Measurements from ENCODE around the gene FAM174C.

DNA sequence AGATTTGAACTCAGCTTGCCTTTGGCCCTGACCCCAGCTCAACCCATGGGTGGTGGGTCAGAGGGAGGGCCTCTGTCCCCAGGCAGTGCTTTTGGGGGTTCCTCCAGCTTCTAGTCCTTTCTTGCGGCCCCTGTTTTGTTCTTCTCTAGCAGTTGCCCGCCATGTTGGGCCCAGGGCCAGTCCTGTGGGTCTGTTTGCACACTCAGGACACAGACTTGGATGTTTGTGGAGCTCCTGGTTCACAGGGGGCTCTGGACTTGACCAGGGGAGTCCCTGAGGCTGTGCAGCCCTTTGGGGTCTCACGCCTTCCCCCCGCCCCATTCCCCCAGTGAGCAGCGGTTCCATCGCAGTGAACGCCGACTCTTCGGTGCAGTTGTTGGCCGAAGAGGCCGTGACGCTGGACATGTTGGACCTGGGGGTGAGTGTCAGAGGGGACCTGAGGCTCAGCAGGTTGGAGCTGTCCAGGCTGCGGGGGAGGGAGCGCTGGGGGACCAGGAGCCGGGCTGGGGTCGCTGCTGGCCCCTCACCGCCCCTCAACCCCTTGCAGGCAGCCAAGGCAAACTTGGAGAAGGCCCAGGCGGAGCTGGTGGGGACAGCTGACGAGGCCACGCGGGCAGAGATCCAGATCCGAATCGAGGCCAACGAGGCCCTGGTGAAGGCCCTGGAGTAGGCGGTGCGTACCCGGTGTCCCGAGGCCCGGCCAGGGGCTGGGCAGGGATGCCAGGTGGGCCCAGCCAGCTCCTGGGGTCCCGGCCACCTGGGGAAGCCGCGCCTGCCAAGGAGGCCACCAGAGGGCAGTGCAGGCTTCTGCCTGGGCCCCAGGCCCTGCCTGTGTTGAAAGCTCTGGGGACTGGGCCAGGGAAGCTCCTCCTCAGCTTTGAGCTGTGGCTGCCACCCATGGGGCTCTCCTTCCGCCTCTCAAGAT, 31.3 kb upstream of the FAM174C start:
- TF ChIP-seq, protein P1, sequence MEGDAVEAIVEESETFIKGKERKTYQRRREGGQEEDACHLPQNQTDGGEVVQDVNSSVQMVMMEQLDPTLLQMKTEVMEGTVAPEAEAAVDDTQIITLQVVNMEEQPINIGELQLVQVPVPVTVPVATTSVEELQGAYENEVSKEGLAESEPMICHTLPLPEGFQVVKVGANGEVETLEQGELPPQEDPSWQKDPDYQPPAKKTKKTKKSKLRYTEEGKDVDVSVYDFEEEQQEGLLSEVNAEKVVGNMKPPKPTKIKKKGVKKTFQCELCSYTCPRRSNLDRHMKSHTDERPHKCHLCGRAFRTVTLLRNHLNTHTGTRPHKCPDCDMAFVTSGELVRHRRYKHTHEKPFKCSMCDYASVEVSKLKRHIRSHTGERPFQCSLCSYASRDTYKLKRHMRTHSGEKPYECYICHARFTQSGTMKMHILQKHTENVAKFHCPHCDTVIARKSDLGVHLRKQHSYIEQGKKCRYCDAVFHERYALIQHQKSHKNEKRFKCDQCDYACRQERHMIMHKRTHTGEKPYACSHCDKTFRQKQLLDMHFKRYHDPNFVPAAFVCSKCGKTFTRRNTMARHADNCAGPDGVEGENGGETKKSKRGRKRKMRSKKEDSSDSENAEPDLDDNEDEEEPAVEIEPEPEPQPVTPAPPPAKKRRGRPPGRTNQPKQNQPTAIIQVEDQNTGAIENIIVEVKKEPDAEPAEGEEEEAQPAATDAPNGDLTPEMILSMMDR (IDR thresholded peaks at IDR 0.05) = peak; percentile 96 to 97
- TF ChIP-seq POLR2A (IDR thresholded peaks at IDR 0.05) (no peak), POLR2AphosphoS5 (IDR thresholded peaks at IDR 0.05) (peak in 1 of 3 donors; percentile 36), EP300 (IDR thresholded peaks at IDR 0.05) (no peak)

Measured in suprapubic skin (tissue), 4 donors.